PC-3 (cell line): ENCODE measurements around the gene CORO2A.

Experiments used
- EZH2 ChIP-seq: fragments of 300-600 bp; sonication (generic); IDR thresholded peaks from one replicate; pipeline ENCODE4 v1.6.1; 2017; ENCODE audit warnings: antibody characterized with exemption, mild to moderate bottlenecking, low read length; ENCODE audit not compliant: unreplicated experiment
- EZH2phosphoT487 ChIP-seq: fragments of 300-600 bp; sonication (generic); IDR thresholded peaks from 2 replicates; pipeline ENCODE4 v1.6.1; 2018; ENCODE audit warnings: mild to moderate bottlenecking, antibody characterized with exemption, low read length, borderline replicate concordance
- TF ChIP-seq, protein P1 (sequence below): fragments of 300-600 bp; sonication (generic); conservative IDR thresholded peaks from 2 replicates; pipeline ENCODE4 v1.5.1; 2017; ENCODE audit warnings: antibody characterized with exemption, low read depth, mild to moderate bottlenecking, low read length

DNA sequence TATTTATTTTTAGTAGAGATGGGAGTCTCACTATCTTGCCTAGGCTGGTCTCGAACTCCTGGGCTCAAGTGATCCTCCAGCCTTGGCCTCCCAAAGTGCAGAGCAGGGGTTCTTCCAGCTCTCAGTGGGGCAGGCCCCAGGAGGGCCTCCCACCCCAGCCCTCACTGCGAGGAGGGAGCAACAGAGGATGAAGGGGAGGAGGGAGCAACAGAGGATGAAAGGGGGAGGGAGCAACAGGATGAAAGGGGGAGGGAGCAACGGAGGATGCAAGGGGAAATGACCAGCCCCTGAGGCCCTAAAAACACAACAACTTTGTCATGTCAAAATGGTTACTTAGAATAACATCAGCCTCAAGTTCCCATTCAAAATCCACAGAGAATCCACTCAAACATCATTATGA is 83.4 kb downstream of the CORO2A start:
- TF ChIP-seq, protein P1, sequence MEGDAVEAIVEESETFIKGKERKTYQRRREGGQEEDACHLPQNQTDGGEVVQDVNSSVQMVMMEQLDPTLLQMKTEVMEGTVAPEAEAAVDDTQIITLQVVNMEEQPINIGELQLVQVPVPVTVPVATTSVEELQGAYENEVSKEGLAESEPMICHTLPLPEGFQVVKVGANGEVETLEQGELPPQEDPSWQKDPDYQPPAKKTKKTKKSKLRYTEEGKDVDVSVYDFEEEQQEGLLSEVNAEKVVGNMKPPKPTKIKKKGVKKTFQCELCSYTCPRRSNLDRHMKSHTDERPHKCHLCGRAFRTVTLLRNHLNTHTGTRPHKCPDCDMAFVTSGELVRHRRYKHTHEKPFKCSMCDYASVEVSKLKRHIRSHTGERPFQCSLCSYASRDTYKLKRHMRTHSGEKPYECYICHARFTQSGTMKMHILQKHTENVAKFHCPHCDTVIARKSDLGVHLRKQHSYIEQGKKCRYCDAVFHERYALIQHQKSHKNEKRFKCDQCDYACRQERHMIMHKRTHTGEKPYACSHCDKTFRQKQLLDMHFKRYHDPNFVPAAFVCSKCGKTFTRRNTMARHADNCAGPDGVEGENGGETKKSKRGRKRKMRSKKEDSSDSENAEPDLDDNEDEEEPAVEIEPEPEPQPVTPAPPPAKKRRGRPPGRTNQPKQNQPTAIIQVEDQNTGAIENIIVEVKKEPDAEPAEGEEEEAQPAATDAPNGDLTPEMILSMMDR, result no peak
- TF ChIP-seq EZH2 (no peak), EZH2phosphoT487 (no peak)
